Measurements from ENCODE around the gene IGSF21.

DNA sequence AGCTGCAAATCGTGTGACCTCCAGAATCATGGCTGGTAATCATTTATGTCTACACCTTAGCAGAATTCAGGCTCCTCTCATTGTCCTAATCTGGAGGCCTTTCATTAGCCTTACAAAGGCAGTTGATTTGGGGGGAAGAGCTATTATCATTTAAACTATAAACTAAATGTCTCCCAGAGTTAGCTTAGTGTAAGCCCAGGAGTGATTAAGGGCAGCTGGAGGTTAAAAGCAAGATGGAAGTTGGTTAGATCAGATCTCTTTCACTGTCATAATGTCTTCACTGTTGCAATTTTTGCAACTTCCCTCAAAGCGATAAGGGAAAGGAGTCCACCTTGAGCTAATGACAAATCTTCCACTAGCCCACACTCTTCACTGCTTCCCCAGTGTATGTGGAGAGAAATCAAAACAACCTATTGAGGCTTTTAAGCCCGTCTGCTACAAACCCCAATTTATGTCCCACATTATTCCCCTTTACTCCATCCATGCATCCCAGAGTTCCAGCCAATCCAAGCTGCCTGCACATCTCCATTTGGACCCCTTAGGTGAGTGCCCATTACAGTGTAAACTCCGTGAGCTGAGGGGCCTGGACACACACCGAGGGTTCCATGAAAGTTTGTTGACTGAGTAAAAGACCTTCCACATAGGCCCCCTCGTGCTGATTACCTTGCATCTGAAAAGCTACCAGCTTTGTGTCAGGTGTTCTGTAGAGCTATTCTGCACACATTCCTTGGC lies 311.7 kb downstream of the IGSF21 start:
- TF ChIP-seq POLR2A (IDR thresholded peaks at IDR 0.05) = no peak
- TF ChIP-seq, protein P1, sequence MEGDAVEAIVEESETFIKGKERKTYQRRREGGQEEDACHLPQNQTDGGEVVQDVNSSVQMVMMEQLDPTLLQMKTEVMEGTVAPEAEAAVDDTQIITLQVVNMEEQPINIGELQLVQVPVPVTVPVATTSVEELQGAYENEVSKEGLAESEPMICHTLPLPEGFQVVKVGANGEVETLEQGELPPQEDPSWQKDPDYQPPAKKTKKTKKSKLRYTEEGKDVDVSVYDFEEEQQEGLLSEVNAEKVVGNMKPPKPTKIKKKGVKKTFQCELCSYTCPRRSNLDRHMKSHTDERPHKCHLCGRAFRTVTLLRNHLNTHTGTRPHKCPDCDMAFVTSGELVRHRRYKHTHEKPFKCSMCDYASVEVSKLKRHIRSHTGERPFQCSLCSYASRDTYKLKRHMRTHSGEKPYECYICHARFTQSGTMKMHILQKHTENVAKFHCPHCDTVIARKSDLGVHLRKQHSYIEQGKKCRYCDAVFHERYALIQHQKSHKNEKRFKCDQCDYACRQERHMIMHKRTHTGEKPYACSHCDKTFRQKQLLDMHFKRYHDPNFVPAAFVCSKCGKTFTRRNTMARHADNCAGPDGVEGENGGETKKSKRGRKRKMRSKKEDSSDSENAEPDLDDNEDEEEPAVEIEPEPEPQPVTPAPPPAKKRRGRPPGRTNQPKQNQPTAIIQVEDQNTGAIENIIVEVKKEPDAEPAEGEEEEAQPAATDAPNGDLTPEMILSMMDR (IDR thresholded peaks at IDR 0.05) = no peak

All from vagina (tissue), 2 donors.